GOT3 (cell line): Measurements from ENCODE around the gene ABHD8.

Experiments used
- DNase-seq: peaks from one replicate; lab custom pipeline; 2025; ENCODE audit warnings: mixed read lengths; lab: John Stamatoyannopoulos, UW

The ABHD8 gene

DNA sequence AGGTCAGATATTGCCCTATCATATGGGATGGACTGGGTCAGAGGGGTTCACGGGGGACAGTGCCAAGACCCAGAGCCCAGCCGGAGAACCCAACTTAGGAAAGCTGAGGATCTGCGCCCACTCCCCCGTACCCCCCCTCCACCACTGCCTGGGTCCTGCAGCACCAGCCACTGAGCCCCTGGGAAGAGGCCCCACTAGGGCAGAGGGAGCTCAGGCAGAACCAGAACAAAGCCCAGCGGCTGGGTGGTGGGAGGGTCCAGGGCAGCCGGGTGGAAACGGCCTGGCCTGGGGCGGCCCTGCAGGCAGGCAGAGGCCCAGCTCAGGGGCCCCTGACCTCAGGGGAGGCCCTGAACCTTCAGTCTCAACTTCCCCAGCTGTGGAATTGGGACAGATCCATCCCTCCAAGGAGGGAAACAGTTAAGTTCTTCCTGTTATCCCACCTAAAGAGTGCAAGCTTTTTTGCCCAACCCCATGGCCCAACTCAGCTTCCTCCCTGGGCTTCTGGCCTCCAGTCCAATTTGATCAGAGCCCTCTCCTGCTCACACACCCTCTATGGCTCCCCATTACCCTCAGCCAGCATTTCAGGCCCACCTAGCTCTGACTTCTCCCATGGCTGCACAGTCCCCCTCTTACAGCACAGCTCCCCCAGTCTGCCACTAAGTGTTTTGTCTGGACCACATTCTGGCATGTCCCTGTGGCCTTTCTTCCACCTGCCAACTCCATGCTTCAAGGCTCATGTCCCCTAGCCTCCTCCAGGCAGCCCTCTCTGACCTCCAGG is 60.6 kb downstream of the ABHD8 start:
- no peak for DNase-seq
